Smooth muscle cell of the brain vasculature (primary cell): ENCODE measurements around the gene PGLYRP4.

Experiments used
- DNase-seq: peaks from one replicate; pipeline ENCODE4 v3.0.0-alpha.2; 2012; ENCODE audit warnings: low read depth, low spot score

PGLYRP4 gene

DNA sequence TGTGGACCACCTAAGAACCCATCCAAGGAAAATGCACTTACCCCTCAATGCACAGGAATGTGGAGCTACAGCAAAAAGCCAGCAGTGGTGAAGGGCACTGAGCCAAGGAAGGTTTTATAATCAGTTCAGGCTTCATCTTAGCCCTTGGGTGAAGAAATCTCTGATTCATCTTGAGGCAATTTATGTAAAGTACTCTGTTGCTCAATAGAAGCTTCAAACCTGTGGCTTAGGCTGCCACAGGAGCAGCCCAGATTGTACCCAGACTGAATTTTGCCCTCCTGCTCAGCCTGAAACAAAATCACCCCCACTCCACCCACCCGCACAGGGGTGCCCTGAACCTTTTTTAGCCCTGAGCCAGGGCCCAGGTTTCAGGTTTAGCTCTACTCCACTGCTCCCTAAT is 26.9 kb upstream of the PGLYRP4 start, which contains the start of gene S100A12:
S100A12 (minus strand) TSS at position 111 of the 400 bp plus-strand sequence. CDS start 1,029 bp downstream, outside the sequence.
- no peak for DNase-seq

DNA sequence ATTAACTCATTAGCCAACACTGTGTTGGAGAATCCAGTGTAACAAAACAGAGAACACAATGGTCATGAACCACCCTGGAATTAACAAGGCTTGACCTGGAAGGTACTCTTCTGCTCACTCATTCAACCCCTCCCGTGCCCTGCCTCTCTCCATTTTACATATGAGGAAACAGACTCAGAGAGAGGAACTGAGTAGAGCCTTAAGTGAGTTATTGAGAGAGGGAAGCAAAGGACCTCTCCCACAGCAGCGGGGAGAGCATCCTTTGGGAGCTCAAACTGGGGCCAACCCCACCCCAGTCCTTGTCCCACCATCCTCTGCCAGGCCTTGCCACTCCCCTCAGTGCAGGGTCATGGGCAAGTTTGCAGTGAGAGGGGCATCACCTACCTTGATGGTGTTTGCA is 25.4 kb upstream of the PGLYRP4 start:
- no peak for DNase-seq

DNA sequence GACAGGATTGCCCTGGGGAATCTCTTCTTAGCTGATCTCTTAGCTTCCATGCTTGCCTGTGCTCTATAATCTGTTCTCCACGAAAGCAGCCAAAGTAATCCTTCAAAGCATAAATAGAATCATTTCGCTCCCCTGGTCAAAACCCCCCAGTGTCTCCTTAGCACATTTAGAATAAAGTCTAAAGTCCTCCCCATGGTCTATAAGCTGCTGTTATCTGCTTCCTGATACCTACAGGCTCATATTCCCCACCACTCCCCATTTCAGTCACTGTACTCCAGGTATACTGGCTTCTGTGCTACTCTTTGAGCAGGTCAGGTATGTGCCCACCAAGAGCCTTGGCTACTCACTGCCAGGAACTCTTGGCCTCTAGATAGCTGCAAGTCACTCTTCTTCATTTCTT is 23.9 kb upstream of the PGLYRP4 start:
- no peak for DNase-seq

DNA sequence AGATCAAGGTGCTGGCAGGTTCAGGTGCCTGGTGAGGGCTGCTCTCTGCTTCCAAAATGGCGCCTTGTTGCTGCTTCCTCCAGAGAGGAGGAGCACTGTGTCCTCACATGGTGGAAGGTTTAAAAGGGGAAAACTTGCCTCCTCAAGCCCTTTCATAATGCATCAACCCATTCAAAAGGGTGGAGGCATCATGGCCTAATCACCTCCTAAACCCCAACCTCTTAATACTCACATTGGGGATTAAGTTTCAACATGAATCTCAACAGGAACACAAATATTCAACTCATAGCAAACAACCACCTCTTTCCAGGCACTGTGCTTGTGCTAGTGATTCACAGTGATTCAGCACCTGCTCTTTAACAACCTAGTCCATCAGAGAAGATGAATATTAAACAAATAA is 22.6 kb upstream of the PGLYRP4 start:
- DNase-seq, result no peak

DNA sequence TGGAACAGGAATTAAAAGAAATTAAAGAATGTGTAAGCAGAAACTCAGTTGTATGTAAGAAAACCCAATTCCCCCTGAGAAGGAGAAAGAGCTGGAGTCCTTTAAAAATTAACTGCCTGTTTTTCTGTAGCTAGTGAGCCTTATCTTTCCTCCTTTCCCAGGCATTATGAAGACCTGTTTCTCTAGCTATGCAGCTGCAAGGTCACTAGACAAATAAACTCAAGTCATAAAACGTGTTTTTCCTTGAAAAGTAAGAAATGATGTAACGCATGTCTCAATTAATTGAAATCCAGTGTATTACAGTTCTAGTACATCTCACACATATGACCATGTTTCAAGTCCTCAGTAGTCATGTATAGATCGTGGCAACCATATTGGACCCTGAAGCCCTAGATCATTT is 21.5 kb upstream of the PGLYRP4 start:
- no peak for DNase-seq

DNA sequence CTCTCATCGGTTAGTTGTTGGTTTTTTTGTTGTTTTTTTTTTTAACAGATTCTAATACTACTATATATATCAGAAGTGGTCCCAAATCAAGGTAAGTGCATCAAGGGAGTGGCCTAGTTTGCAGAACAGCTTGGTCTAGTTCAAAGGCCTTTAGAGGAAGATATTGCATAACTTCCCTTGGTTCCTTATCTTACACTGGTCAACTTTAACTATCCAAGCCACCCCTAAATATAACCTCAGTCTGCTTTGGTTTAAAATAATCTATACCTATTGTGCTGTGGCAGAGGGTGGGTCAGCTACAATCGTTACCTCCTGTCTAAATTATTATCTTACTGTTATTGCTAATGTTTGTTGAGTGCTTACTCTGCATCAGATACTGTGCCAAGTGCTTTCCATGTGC is 19.9 kb upstream of the PGLYRP4 start:
- DNase-seq, result no peak

DNA sequence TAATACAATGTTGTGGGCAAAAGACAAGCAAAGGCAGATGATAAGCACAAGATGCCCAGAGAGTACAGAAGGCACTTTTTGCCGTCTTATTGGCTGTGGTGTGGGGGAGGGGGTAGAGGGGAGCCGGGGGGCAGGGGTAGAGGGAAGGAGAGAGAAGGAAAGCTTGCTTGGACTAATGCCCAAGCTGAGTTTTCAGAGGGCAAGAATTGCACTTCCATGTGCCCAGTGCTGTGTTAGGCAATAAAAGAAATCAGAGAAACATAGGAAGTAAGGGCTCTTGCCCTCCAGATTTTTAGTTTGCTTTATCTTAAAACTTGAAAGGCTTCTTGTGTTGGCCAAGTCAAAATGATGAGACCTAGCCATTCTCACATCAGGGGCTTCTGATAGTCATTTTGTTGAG is 18.4 kb upstream of the PGLYRP4 start:
- no peak for DNase-seq

DNA sequence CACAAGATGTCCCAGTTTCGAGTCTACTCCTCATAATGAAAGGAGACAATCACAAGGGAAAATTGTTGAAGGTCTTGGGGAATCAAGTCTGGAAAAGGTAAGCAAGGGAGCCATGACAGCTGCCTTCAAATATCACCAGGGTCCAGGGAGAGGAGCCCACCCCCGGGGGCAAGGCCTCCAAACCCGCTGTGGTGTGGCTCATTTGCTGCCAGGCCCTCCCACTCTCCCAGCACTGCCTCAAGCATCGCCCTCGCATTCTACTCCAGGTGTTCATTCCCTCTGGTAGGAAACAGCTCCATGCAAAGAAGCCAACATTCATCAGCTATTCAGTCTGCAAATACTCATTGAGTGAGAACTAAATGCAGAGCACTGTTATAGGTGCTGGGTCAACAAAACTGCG is 17.6 kb upstream of the PGLYRP4 start:
- no peak for DNase-seq

DNA sequence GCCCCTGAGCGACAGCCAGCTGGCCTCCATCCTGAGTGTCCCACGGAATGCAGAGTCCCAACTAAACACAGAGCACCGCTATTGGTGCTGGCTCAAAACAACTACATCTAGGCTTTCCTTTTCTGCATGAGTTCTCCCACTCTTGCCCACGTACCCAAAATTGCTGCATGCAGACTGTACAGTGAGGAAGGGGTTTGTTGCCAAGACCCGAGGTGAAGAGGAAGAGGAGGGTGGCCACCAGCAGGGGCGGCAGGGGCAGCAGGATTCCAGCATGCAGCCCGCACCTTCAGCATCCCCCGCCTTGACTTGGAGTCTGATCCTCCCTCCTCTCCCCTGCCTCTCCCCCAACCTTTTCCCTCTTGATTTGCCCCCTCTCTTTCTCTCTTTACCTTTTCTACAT is 17.1 kb upstream of the PGLYRP4 start:
- DNase-seq, result no peak

DNA sequence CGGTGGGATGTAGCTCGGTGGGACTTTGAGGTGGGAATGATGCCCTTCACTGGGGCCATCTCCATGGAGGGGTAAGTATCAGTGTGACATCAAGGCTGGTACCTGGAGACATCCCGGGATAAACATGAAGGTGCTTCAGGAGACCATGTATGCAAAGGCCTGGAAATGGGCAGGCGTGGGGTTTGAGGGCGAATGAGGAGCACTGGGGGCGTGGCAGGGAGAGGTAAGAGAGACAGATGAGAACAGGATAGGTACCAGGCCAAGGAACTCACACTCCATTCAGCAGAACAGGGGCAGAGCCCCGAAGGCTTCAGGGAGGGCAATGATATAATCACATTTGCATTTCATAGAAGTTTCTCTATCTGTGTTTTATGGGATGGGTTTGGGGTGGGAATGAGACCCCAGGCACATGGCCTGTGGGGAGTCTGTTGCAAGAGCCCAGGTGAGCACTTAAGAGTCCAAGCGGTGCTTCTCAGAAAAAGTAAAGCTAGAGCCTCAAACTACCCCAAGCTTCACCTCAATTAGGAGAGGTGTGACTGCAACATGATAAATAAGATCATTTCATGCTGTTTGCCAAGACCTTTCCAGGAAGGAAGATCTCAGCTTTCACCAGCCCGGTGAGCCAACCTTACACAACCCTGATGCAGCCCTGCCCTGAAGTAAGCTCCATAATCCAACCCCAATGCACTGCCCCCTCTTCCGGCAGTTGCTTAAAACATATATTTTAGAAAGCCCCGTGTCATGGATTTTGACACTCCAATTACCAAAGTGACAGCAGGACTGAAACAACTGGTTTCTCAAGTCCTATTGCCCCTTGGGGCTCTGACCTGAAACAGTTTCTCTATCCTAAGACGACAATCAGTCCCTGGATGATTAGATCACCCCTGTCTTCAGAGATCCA is 16.4 kb upstream of the PGLYRP4 start:
- DNase-seq, result no peak

DNA sequence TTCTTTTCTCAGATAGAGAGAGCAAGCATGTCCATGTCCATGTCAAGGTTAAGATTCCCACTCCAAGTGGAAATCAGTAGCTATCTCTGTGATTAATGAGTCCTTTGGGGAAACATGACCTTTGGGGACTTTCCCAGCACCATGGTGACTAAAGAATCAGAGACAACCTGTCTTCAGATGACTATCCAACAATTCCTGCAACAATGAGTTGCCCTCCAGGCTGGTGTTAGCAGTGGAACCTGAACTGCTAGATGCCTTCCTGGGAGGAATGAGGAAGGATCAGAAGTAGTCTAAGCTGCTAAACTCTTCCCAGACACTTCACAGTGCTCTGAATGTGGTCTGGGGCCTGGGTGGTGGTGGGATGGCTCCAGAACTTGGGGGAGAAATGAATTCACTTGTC is 15.5 kb upstream of the PGLYRP4 start:
- no peak for DNase-seq

DNA sequence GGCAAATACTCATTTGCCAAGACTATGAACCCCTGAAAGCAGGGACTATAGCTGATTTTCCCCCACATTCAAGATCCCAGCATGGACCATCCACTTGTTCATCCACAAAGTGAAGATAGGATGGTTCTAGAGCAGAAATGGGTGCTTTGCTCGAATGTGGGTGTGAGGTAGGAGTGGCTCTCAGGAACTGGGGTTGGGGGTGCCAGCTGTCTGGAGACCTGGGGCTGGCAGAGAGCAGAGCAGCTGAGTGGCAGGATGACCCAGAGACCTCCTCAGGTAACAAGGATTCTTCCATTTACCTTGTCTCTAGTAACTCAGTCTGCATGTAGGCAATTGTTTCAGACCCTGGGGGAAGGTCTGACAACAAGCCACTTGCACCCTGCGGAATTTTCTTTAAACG is 15.0 kb upstream of the PGLYRP4 start:
- DNase-seq, result no peak

DNA sequence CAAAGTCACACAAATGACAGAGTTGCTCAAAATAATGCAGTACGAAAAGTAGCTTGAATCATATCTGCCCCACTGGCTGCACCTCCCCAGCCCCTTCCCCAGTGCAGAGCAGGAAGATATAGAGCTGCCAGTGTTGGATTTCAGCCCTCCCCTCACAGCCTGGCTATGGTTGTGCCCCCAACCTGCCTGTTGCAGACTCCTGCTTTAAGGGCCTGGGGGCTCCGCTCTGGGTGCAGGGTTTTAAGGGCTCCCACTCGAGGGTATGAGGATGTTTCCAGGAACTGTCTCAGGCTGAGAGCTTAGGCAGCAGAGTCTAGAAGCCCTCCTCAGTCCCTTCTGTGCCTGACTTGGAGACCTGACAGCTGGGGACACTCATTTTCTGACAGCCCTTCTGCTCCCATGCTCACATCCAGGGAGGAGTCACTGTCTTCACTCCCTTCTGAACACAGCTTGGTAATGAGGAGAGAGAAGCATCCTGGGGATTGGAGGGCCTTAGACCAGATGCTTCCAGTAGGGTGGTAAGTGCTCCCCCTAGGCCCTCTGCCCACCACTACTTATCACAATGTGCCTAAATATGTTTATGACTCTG is 13.6 kb upstream of the PGLYRP4 start:
- no peak for DNase-seq

DNA sequence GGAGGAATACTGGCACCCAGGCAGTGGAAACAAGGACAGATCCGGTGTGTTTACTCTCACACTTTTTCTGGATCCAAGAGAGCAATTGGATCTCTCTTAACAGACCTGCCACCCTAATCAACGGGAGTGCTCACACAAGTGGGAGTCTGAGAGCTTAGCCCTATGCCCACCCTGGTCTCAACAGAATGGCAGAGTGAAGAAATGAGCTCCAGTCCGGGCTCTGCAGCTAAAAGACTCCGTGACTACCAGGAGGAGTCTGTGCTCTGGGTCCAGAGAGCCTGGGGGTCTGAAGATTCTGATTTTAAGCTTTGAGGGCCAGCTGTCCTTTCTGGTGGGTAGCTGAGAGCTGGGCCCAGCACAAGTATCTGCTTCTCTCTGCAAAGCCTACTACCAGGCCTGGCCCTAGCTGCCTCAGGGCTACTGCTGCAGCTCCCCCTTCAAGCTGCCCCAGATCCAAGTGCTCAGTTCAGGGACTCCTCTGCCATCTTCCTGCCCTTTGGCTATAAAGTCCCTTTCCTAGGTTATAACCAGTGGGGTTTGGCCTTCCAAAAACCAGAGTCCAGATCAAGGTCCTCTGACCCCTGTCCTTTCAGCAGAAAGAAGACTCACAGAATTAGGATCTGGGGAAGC is 13.0 kb upstream of the PGLYRP4 start:
- no peak for DNase-seq

DNA sequence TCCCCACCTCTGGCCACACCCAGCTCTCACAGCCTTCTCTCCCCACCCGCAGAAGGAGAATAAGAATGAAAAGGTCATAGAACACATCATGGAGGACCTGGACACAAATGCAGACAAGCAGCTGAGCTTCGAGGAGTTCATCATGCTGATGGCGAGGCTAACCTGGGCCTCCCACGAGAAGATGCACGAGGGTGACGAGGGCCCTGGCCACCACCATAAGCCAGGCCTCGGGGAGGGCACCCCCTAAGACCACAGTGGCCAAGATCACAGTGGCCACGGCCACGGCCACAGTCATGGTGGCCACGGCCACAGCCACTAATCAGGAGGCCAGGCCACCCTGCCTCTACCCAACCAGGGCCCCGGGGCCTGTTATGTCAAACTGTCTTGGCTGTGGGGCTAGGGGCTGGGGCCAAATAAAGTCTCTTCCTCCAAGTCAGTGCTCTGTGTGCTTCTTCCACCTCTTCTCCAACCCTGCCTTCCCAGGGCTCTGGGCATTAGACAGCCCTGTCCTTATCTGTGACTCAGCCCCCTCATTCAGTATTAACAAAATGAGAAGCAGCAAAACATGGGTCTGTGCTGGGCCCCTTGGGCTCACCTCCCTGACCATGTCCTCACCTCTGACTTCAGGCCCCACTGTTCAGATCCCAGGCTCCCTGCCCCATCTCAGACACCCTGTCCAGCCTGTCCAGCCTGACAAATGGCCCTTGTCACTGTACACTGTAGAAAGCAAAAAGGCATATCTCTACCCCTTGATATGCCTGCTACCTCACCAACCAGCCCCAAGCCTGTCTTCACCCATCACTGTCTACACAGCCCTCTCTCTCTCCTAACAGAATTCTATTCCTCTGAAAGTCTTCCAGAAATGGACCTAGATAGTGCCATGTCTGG is 12.2 kb upstream of the PGLYRP4 start:
- DNase-seq, result no peak

DNA sequence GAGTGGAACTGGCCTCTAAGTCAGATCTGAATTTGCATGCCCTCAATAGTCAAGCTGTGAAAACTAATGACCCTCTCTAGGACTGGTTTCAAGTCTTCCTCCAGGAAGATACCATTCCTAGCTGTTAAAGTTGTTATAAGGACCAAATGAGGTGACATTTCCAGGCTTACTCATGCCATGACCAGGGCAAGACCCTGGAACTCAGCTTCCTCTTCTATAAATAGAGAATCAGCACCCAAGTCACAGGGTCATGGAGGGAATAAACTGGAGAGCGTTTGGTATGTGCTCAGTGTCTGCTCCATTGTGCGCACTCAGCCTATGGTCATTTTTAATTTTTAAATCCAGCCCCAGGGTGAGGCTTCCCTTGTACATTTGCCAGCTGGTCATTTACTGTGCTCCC is 11.5 kb upstream of the PGLYRP4 start:
- DNase-seq, result no peak

DNA sequence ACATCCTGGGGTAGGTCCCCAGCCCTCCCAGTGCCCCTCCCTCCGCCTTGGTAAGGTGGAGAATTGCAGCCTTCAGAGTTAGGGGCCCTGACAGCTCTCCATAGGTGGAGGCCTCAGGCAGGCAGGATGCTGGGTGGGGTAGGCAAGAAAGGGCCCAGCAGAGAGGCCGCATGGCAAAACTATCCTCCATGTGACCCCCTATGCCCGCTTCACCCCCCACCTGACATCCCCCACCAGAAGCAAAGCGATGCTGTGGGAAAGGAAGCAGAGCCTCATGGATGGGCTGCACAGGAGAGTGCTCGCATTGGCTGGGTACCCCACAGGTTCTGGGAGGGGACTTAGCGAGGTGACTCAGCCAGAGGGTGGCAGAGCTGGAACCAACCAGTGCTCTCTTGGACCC is 10.6 kb upstream of the PGLYRP4 start:
- no peak for DNase-seq

DNA sequence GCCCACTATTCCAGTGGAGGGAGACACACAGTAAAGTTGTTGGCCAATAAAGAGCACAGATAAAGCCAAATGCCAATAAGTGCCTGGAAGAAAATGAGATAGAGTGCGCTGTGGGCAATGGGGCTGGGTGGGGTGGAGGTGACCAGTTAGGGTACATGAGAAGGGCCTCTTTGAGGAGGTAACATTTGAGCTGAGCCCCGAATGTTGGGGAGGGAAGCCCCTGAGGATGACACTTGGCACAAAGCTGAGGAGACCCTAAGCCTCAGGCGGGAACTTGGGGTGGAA is 10.0 kb upstream of the PGLYRP4 start:
- DNase-seq, result no peak

DNA sequence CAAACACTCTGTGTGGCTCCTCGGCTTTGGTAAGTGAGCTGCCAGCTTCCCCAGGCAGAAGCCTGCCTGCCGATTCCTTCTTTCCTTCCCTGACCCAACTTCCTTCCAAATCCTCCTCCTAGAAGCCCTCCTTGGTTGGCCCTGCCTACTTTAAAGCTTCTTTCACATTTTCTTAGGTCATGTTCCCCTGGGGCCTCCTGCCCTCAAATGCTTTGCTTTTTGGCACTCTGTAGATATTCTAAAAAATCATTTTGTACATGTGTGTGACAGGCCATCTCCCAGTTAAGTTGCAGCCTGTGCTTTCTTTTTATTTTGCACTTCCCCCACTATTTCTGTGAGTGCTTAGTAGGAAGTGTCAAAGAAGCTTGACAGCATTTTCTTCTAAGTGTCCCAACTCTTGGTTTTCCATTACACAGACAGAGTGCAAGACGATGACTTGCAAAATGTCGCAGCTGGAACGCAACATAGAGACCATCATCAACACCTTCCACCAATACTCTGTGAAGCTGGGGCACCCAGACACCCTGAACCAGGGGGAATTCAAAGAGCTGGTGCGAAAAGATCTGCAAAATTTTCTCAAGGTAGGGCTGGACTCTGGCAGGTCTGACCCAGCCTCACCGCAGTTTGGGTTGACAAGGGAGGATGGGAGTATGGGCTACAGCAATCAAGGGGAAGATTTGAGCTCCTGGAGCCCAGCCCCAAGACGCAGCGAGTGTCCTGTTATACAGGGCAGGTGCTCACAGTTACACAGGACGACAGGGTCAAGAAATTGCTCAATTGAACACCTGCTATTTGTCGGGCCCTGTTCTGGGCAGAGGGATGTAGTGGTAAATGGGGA is 9.4 kb upstream of the PGLYRP4 start, which contains the start of gene S100A9:
S100A9 (plus strand) TSS at position 2 of the 838 bp plus-strand sequence; CDS start at position 432, 430 bp downstream.
- no peak for DNase-seq

DNA sequence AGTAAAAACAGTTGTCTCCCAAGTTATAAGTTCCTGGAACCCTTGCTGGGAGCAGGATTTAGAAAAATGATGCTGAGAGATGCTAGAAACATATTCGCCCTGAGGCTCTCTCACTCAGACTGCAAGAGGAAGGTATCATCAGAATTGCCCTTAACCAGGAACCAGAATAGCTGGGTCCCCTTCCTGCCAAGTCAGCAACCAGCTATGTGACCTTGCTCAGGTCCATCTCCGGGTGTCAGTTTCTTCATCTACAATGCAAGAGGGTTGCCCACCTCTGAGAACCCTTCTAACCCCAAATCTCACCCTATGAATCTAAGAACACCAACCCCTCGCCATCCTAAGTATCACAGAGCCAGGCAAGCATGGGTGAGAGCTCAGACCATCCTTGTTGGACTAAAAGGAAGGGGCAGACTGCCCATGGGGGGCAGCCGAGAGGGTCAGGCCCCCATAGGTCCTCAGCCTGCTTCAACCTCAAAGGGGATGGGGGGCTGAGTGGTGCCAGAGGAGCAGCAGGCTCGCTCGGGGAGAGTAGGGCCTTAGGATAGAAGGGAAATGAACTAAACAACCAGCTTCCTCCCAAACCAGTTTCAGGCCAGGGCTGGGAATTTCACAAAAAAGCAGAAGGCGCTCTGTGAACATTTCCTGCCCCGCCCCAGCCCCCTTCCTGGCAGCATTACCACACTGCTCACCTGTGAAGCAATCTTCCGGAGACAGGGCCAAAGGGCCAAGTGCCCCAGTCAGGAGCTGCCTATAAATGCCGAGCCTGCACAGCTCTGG is 8.6 kb upstream of the PGLYRP4 start:
- no peak for DNase-seq
